K562 (cell line): ENCODE measurements around the gene C9orf153.

Experiments
- BRCA1 ChIP-seq, 2 experiments: fragments of 450-650 bp in 1 of 2; sonication (generic) in 1 of 2; formaldehyde crosslinking in 1 of 2; IDR thresholded peaks; 2 replicates each; pipeline versions ENCODE4 v1.5.0 to v1.6.1; 2017 to 2020; ENCODE audit warnings: mild to moderate bottlenecking in 1 of 2, missing genetic modification reagents in 1 of 2
- POU5F1 ChIP-seq: fragments of 150-350 bp; IDR thresholded peaks from 2 replicates; pipeline ENCODE4 v1.6.1; 2014; ENCODE audit warnings: borderline replicate concordance, low read length, low read depth, mild to moderate bottlenecking; ENCODE audit not compliant: partially characterized antibody
- RREB1 ChIP-seq: fragments of 250-450 bp; sonication (Bioruptor Pico); IDR thresholded peaks from 2 replicates; pipeline ENCODE4 v1.4.0; 2020
- SRSF1 ChIP-seq: fragments of 200-400 bp; formaldehyde crosslinking; IDR thresholded peaks from 2 replicates; pipeline ENCODE4 v1.6.1; 2017; ENCODE audit warnings: mild to moderate bottlenecking, low read depth, low read length, moderate library complexity
- ZBTB43 ChIP-seq: sonication (generic); formaldehyde crosslinking; IDR thresholded peaks from 2 replicates; pipeline ENCODE4 v1.8.0; 2023; ENCODE audit warnings: mild to moderate bottlenecking, missing genetic modification reagents
- TF ChIP-seq, protein P1 (sequence below), 3 experiments: IDR thresholded peaks in 2 of 3; conservative IDR thresholded peaks in 1 of 3; 2 replicates each; pipeline ENCODE4 v1.5.1; 2011 to 2012; ENCODE audit warnings: low read length in 3 of 3, mild to moderate bottlenecking in 3 of 3, control low read depth in 2 of 3, improper control_type of control experiment in 1 of 3, inconsistent platforms in 1 of 3, low read depth in 1 of 3, mixed read lengths in 1 of 3, moderate library complexity in 1 of 3; ENCODE audit not compliant: insufficient read depth in 2 of 3
- TF ChIP-seq, protein P2 (sequence below), 2 experiments: fragments of 450-650 bp in 1 of 2; sonication (generic) in 1 of 2; formaldehyde crosslinking in 1 of 2; IDR thresholded peaks in 1 of 2; conservative IDR thresholded peaks in 1 of 2; 2 replicates each; pipeline versions ENCODE4 v1.6.1 to v1.8.1; 2016 to 2023; ENCODE audit warnings: mild to moderate bottlenecking in 2 of 2, moderate library complexity in 2 of 2, inconsistent platforms in 1 of 2, missing genetic modification reagents in 1 of 2

DNA sequence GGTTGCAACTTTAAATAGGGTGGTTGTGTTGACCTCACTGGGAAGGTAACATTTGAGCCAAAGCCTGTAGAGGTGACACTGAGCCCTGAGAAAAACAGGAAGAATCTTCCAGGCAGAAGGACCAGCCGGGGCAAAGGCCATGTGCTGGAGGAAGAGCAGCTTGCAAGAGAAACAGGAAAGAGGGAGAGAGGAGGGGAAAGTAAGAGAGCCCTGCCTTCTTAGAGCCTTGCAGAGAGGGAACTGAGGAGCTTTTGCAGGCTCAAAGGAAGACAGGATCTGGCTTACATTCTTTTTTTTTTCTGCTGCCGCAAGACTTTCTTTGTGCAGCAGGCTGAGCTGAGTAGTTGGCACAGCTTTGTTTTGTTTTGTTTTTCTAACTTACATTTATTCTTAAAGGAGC, 17.4 kb downstream of the C9orf153 start:
- TF ChIP-seq, protein P1, sequence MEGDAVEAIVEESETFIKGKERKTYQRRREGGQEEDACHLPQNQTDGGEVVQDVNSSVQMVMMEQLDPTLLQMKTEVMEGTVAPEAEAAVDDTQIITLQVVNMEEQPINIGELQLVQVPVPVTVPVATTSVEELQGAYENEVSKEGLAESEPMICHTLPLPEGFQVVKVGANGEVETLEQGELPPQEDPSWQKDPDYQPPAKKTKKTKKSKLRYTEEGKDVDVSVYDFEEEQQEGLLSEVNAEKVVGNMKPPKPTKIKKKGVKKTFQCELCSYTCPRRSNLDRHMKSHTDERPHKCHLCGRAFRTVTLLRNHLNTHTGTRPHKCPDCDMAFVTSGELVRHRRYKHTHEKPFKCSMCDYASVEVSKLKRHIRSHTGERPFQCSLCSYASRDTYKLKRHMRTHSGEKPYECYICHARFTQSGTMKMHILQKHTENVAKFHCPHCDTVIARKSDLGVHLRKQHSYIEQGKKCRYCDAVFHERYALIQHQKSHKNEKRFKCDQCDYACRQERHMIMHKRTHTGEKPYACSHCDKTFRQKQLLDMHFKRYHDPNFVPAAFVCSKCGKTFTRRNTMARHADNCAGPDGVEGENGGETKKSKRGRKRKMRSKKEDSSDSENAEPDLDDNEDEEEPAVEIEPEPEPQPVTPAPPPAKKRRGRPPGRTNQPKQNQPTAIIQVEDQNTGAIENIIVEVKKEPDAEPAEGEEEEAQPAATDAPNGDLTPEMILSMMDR (IDR thresholded peaks at IDR 0.05 in 2 of 3, conservative IDR thresholded peaks at IDR 0.05 in 1 of 3; ENCODE audit: insufficient read depth in 2 of 3, low read depth in 1 of 3, low read length in 3 of 3) = no peak
- TF ChIP-seq POU5F1 = no peak
- TF ChIP-seq ZBTB43 (CRISPR knock-in tag) = no peak
- TF ChIP-seq BRCA1 (IDR thresholded peaks at IDR 0.05) = no peak
- no peak for TF ChIP-seq BRCA1 (CRISPR knock-in tag; IDR thresholded peaks at IDR 0.05)
- TF ChIP-seq SRSF1 = no peak
- TF ChIP-seq RREB1 (CRISPR knock-in tag) = no peak
- TF ChIP-seq, protein P2, sequence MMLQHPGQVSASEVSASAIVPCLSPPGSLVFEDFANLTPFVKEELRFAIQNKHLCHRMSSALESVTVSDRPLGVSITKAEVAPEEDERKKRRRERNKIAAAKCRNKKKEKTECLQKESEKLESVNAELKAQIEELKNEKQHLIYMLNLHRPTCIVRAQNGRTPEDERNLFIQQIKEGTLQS (IDR thresholded peaks at IDR 0.05) = no peak
- TF ChIP-seq, protein P2 (CRISPR knock-in tag; conservative IDR thresholded peaks at IDR 0.05) = no peak
